Panc1 (cell line): ENCODE results near the gene NAA80. TPM values are rescaled to one million over a fixed set of nuclear protein-coding genes. Genes with fewer than 3 reads are reported as not detected.
"Not testable (repeated sequence)": the region's sequence is repeated elsewhere in the genome, so short reads cannot be mapped to it uniquely, and the experiment has no call there.

Experiments used
- ATAC-seq: fragments of 200-7000 bp; cut with Tn5 transposase; 2 replicates; pipeline ENCODE4 v1.9.1; 2020; ENCODE audit warnings: mild to moderate bottlenecking, moderate library complexity
- BruUV-seq: library from RNA; stranded (reverse); fragments of 400-500 nt; replicated peaks from 2 replicates; lab custom pipeline; 2021; lab: Mats Ljungman, UMichigan
- CTCF ChIA-PET: fragments of 300-600 bp; sonication (Branson Sonifier 250); formaldehyde crosslinking; loops from one replicate; lab custom pipeline; 2022; ENCODE audit warnings: antibody characterized with exemption; lab: Charles Lee
- POLR2A ChIA-PET: fragments of 300-600 bp; sonication (Branson Sonifier 250); formaldehyde crosslinking; loops from one replicate; lab custom pipeline; 2022; ENCODE audit warnings: antibody characterized with exemption; lab: Charles Lee
- DNase-seq: peaks from one replicate; pipeline ENCODE4 v3.0.0-alpha.2; 2010; ENCODE audit warnings: low read depth, low spot score
- H3K27ac ChIP-seq: 2 replicates; pipeline ENCODE4 v1.5.1; 2011; ENCODE audit warnings: mild to moderate bottlenecking, low read length, inconsistent platforms
- H3K27me3 ChIP-seq: fragments of 200-500 bp; sonication (Bioruptor generic); 2 replicates; pipeline ENCODE4 v1.6.0; 2014; ENCODE audit warnings: low read length, inconsistent platforms; ENCODE audit not compliant: control insufficient read depth, insufficient read depth
- H3K36me3 ChIP-seq: fragments of 200-500 bp; sonication (Bioruptor generic); 2 replicates; pipeline ENCODE4 v1.5.1; 2014; ENCODE audit warnings: inconsistent platforms, mild to moderate bottlenecking, low read length, moderate library complexity; ENCODE audit not compliant: control insufficient read depth, insufficient read depth
- H3K4me1 ChIP-seq: 2 replicates; pipeline ENCODE4 v1.5.1; 2011; ENCODE audit warnings: inconsistent platforms, mild to moderate bottlenecking, low read length, moderate library complexity; ENCODE audit not compliant: control insufficient read depth, insufficient read depth
- H3K4me3 ChIP-seq, 2 experiments: 2 replicates each; pipeline ENCODE4 v1.5.1; 2011 to 2012; ENCODE audit warnings: low read depth in 2 of 2, low read length in 2 of 2, mild to moderate bottlenecking in 2 of 2, inconsistent platforms in 1 of 2, moderate library complexity in 1 of 2
- H3K9me3 ChIP-seq: fragments of 200-500 bp; sonication (Bioruptor generic); 2 replicates; pipeline ENCODE4 v1.5.1; 2014; ENCODE audit warnings: low read depth, mild to moderate bottlenecking, inconsistent platforms, low read length, moderate library complexity; ENCODE audit not compliant: control insufficient read depth, insufficient read depth
- CTCF ChIP-seq: fragments of 450-650 bp; IDR thresholded peaks from 2 replicates; pipeline ENCODE4 v1.5.1; 2017; ENCODE audit warnings: mild to moderate bottlenecking
- POLR2AphosphoS5 ChIP-seq: IDR thresholded peaks from 2 replicates; pipeline ENCODE4 v1.6.1; 2012; ENCODE audit warnings: mild to moderate bottlenecking, low read depth, low read length, moderate library complexity
- REST ChIP-seq, 2 experiments: IDR thresholded peaks; 2 replicates each; pipeline ENCODE4 v1.6.1; 2011 to 2012; ENCODE audit warnings: low read depth in 2 of 2, control low read depth in 1 of 2, low read length in 1 of 2, mild to moderate bottlenecking in 1 of 2, moderate library complexity in 1 of 2; ENCODE audit not compliant: insufficient read depth in 1 of 2
- SIN3A ChIP-seq: IDR thresholded peaks from 2 replicates; pipeline ENCODE4 v1.6.1; 2012; ENCODE audit warnings: low read depth, mild to moderate bottlenecking, low read length, moderate library complexity, borderline replicate concordance; ENCODE audit not compliant: insufficient read depth
- TCF7L2 ChIP-seq: IDR thresholded peaks from 2 replicates; pipeline ENCODE4 v1.6.1; 2011; ENCODE audit warnings: mild to moderate bottlenecking, low read depth, low read length, inconsistent platforms
- in situ Hi-C: cut with HindIII; loops from 2 replicates; pipeline ENCODE4 v1.10.0; 2016; ENCODE audit warnings: low sequenced_read_pairs, low pct_unique_long_range_greater_than_20kb
- intact Hi-C: fragments of 100-400 bp; cut with micrococcal nuclease; formaldehyde crosslinking; loops from one replicate; pipeline ENCODE4 v1.10.0; 2022; ENCODE audit not compliant: unreplicated experiment
- total RNA-seq: library from RNA; stranded (reverse); gene quantifications from one replicate; pipeline ENCODE4 v1.2.1, GENCODE V29; 2021; ENCODE audit not compliant: unreplicated experiment

The NAA80 gene
- total RNA-seq, 1 experiment from 2014 or later = 7.2 TPM

- no peak for DNase-seq
- CTCF ChIA-PET = no interaction called here
- POLR2A ChIA-PET = interaction anchor here (0.5 kb wide), 1 partner anchor 65 kb away, joined by 5 read pairs; no protein-coding TSS in a partner anchor
- H3K4me1 ChIP-seq = peaks cover 9% of the 10 kb centered on the region
- no peaks in the 10 kb centered on the region for H3K9me3 ChIP-seq
- intact Hi-C loops (loop anchor here (10.0 kb wide), 1 partner anchor 69 kb away; the partner anchor contains the start of gene GNAT1), in situ Hi-C loops (no loop called here)
- TF ChIP-seq POLR2AphosphoS5 = no peak
- TF ChIP-seq TCF7L2 = no peak
- TF ChIP-seq CTCF = no peak
- TF ChIP-seq REST (IDR thresholded peaks at IDR 0.05; ENCODE audit: insufficient read depth in 1 of 2, low read depth in 2 of 2, low read length in 1 of 2) = no peak
- no peak for TF ChIP-seq SIN3A
- no peak overlapping the region for H3K27ac ChIP-seq
- no TSS peak for BruUV-seq
- no peak overlapping the region for H3K4me3 ChIP-seq
- no peaks in the 10 kb centered on the region for H3K36me3 ChIP-seq
- ATAC-seq = no peak
- no peaks in the 10 kb centered on the region for H3K27me3 ChIP-seq
These were observed 35.5 kb downstream of the NAA80 start for GRCh38 chr3:50263478-50264382.

- H3K4me1 ChIP-seq = peaks cover 9% of the 10 kb centered on the region
- no peak overlapping the region for H3K27ac ChIP-seq
- in situ Hi-C loops = no loop called here
- TF ChIP-seq TCF7L2 = no peak
- no peak for TF ChIP-seq REST (IDR thresholded peaks at IDR 0.05; ENCODE audit: insufficient read depth in 1 of 2, low read depth in 2 of 2, low read length in 1 of 2)
- no peak for TF ChIP-seq CTCF
- no peak for TF ChIP-seq SIN3A
- TF ChIP-seq POLR2AphosphoS5 = no peak
- H3K4me3 ChIP-seq = no peak overlapping the region
- H3K27me3 ChIP-seq = no peaks in the 10 kb centered on the region
- intact Hi-C loops = loop anchor here (10.0 kb wide), 1 partner anchor 68 kb away; the partner anchor contains the start of gene GNAT1
- no peaks in the 10 kb centered on the region for H3K36me3 ChIP-seq
- no peak for ATAC-seq
- H3K9me3 ChIP-seq = no peaks in the 10 kb centered on the region
- no peak for DNase-seq
- no TSS peak for BruUV-seq
- ChIA-PET CTCF (no interaction called here), POLR2A (no interaction called here)
These were observed 36.4 kb downstream of the NAA80 start for GRCh38 chr3:50262778-50263177.

GRCh38 chr3:50262200-50262599 is 37.0 kb downstream of the NAA80 start:
- in situ Hi-C loops, POLR2A ChIA-PET, H3K9me3 ChIP-seq, H3K4me1 ChIP-seq, ATAC-seq, H3K4me3 ChIP-seq, H3K27ac ChIP-seq, H3K36me3 ChIP-seq, DNase-seq, H3K27me3 ChIP-seq, CTCF ChIA-PET, BruUV-seq: not testable (repeated sequence)
- intact Hi-C loops = loop anchor here (10.0 kb wide), 1 partner anchor 67 kb away; the partner anchor contains the start of gene GNAT1
